ENCODE data around the gene RTEL1.
"Not testable (repeated sequence)": the region's sequence is repeated elsewhere in the genome, so short reads cannot be mapped to it uniquely, and the experiment has no call there.

Gene RTEL1

GRCh38 chr20:63714858-63715257, 56.7 kb downstream of the RTEL1 start:
- no peak for DNase-seq (ENCODE audit: low read depth)

GRCh38 chr20:63718996-63719395, 60.9 kb downstream of the RTEL1 start:
- DNase-seq (ENCODE audit: low read depth) = no peak

- not testable (repeated sequence) for DNase-seq (ENCODE audit: low read depth)
These were observed 65.0 kb downstream of the RTEL1 start for GRCh38 chr20:63722967-63723622.

GRCh38 chr20:63730189-63730733, 72.1 kb downstream of the RTEL1 start:
- DNase-seq (ENCODE audit: low read depth) = not testable (repeated sequence)

GRCh38 chr20:63731410-63731809, 73.3 kb downstream of the RTEL1 start:
- no peak for DNase-seq (ENCODE audit: low read depth)

- no peak for DNase-seq (ENCODE audit: low read depth)
These were observed 74.3 kb downstream of the RTEL1 start for GRCh38 chr20:63732118-63733095.

- no peak for DNase-seq (ENCODE audit: low read depth)
These were observed 75.0 kb downstream of the RTEL1 start for GRCh38 chr20:63733117-63733516.

- no peak for DNase-seq (ENCODE audit: low read depth)
These were observed 75.5 kb downstream of the RTEL1 start for GRCh38 chr20:63733579-63734081.

- no peak for DNase-seq (ENCODE audit: low read depth)
These were observed 76.2 kb downstream of the RTEL1 start for GRCh38 chr20:63734111-63734945.

- no peak for DNase-seq (ENCODE audit: low read depth)
These were observed 77.1 kb downstream of the RTEL1 start for GRCh38 chr20:63734946-63735858.

GRCh38 chr20:63735859-63736718, 78.0 kb downstream of the RTEL1 start, which contains the start of gene LIME1:
Gene LIME1 (plus strand): TSS chr20:63736664. CDS start chr20:63737550, 886 bp downstream.
- peak; percentile 64 for DNase-seq (ENCODE audit: low read depth)

- DNase-seq (ENCODE audit: low read depth) = no peak
These were observed 79.0 kb downstream of the RTEL1 start for GRCh38 chr20:63736893-63737694.

- no peak for DNase-seq (ENCODE audit: low read depth)
These were observed 79.5 kb downstream of the RTEL1 start for GRCh38 chr20:63737695-63737944.

- DNase-seq (ENCODE audit: low read depth) = no peak
These were observed 80.0 kb downstream of the RTEL1 start for GRCh38 chr20:63737945-63738686.

GRCh38 chr20:63738687-63739129, 80.6 kb downstream of the RTEL1 start:
- DNase-seq (ENCODE audit: low read depth) = no peak

- peak; percentile 47 for DNase-seq (ENCODE audit: low read depth)
These were observed 81.3 kb downstream of the RTEL1 start, which contains the start of gene SLC2A4RG for GRCh38 chr20:63739130-63740069. Gene SLC2A4RG (plus strand): TSS chr20:63739776. CDS start chr20:63739913, 137 bp downstream.

GRCh38 chr20:63740070-63740626, 82.0 kb downstream of the RTEL1 start:
- no peak for DNase-seq (ENCODE audit: low read depth)
